Caco-2 (cell line): ENCODE data around the gene GOLGA8J. TPM values are rescaled to one million over a fixed set of nuclear protein-coding genes. Genes with fewer than 3 reads are reported as not detected.

Source experiments
- BruUV-seq: library from RNA; stranded (reverse); fragments of 400-500 nt; replicated peaks from 2 replicates; lab custom pipeline; 2021; lab: Mats Ljungman, UMichigan
- CTCF ChIA-PET: fragments of 300-600 bp; sonication (Branson Sonifier 250); formaldehyde crosslinking; loops from one replicate; lab custom pipeline; 2022; ENCODE audit warnings: antibody characterized with exemption; lab: Charles Lee
- POLR2A ChIA-PET: fragments of 300-600 bp; sonication (Branson Sonifier 250); formaldehyde crosslinking; loops from one replicate; lab custom pipeline; 2022; ENCODE audit warnings: antibody characterized with exemption; lab: Charles Lee
- DNase-seq, 2 experiments: peaks; one replicate each; pipeline versions ENCODE4 v3.0.0 to v3.0.0-alpha.2; 2020 to 2022
- H3K27me3 ChIP-seq: replicated peaks from 2 replicates; pipeline ENCODE4 v1.6.0; 2011; ENCODE audit warnings: low read length; ENCODE audit not compliant: control insufficient read depth, insufficient read depth
- H3K36me3 ChIP-seq: 2 replicates; pipeline ENCODE4 v1.5.1; 2011; ENCODE audit warnings: low read length; ENCODE audit not compliant: control insufficient read depth, insufficient read depth
- H3K4me1 ChIP-seq: fragments of 250-450 bp; sonication (Bioruptor Pico); 2 replicates; pipeline ENCODE4 v1.5.1; 2020; ENCODE audit warnings: mild to moderate bottlenecking
- H3K4me3 ChIP-seq: 2 replicates; pipeline ENCODE4 v1.5.1; 2011; ENCODE audit warnings: low read depth, mild to moderate bottlenecking, control low read depth, low read length
- H3K9me3 ChIP-seq: fragments of 250-450 bp; sonication (Bioruptor Pico); 2 replicates; pipeline ENCODE4 v1.5.1; 2020; ENCODE audit warnings: mild to moderate bottlenecking, moderate library complexity
- H3K27ac Mint-ChIP-seq: one replicate; pipeline ENCODE4 v1.8.0; 2022; ENCODE audit warnings: mixed read lengths; ENCODE audit not compliant: unreplicated experiment
- H3K27me3 Mint-ChIP-seq: one replicate; pipeline ENCODE4 v1.8.0; 2022; ENCODE audit warnings: mixed read lengths; ENCODE audit not compliant: insufficient read depth, unreplicated experiment
- H3K36me3 Mint-ChIP-seq: one replicate; pipeline ENCODE4 v1.8.0; 2022; ENCODE audit warnings: mild to moderate bottlenecking, mixed read lengths; ENCODE audit not compliant: insufficient read depth, unreplicated experiment
- H3K4me1 Mint-ChIP-seq: one replicate; pipeline ENCODE4 v1.8.0; 2022; ENCODE audit warnings: low read depth, mixed read lengths; ENCODE audit not compliant: unreplicated experiment
- H3K4me3 Mint-ChIP-seq: one replicate; pipeline ENCODE4 v1.8.0; 2022; ENCODE audit warnings: mild to moderate bottlenecking, moderate library complexity, mixed read lengths; ENCODE audit not compliant: unreplicated experiment
- H3K9me3 Mint-ChIP-seq: one replicate; pipeline ENCODE4 v1.8.0; 2022; ENCODE audit warnings: mixed read lengths; ENCODE audit not compliant: unreplicated experiment
- intact Hi-C: fragments of 100-400 bp; cut with micrococcal nuclease; formaldehyde crosslinking; loops from one replicate; pipeline ENCODE4 v1.10.0; 2022; ENCODE audit not compliant: unreplicated experiment
- total RNA-seq: library from RNA; stranded (reverse); gene quantifications from 2 replicates; pipeline ENCODE4 v1.2.3, GENCODE V29; 2022
- TF ChIP-seq, protein P1 (sequence below), 2 experiments: fragments of 200-600 bp in 1 of 2; IDR thresholded peaks; 1 replicate in 1 of 2; 2 replicates in 1 of 2; pipeline versions ENCODE4 v1.5.1 to v1.8.0; 2011 to 2022; ENCODE audit warnings: antibody characterized with exemption in 1 of 2, control low read depth in 1 of 2, inconsistent platforms in 1 of 2, low read depth in 1 of 2, low read length in 1 of 2, mild to moderate bottlenecking in 1 of 2, moderate library complexity in 1 of 2; ENCODE audit not compliant: insufficient read depth in 1 of 2, severe bottlenecking in 1 of 2, unreplicated experiment in 1 of 2

GOLGA8J gene
- total RNA-seq, 1 experiment from 2014 or later: not detected

- no peak for DNase-seq
Measured at GRCh38 chr15:30059771-30060170, 23.0 kb upstream of the GOLGA8J start.

GRCh38 chr15:30062881-30063280, 19.9 kb upstream of the GOLGA8J start:
- TF ChIP-seq, protein P1, sequence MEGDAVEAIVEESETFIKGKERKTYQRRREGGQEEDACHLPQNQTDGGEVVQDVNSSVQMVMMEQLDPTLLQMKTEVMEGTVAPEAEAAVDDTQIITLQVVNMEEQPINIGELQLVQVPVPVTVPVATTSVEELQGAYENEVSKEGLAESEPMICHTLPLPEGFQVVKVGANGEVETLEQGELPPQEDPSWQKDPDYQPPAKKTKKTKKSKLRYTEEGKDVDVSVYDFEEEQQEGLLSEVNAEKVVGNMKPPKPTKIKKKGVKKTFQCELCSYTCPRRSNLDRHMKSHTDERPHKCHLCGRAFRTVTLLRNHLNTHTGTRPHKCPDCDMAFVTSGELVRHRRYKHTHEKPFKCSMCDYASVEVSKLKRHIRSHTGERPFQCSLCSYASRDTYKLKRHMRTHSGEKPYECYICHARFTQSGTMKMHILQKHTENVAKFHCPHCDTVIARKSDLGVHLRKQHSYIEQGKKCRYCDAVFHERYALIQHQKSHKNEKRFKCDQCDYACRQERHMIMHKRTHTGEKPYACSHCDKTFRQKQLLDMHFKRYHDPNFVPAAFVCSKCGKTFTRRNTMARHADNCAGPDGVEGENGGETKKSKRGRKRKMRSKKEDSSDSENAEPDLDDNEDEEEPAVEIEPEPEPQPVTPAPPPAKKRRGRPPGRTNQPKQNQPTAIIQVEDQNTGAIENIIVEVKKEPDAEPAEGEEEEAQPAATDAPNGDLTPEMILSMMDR (IDR thresholded peaks at IDR 0.05; ENCODE audit: insufficient read depth in 1 of 2, low read depth in 1 of 2, low read length in 1 of 2, severe bottlenecking in 1 of 2, unreplicated experiment in 1 of 2): no peak
- H3K36me3 ChIP-seq: no peaks in the 10 kb centered on the region
- H3K9me3 ChIP-seq: no peaks in the 10 kb centered on the region; the same call in 1 of the 2 replicates
- Mint-ChIP-seq H3K27me3 (peaks cover 7% of the 10 kb centered on the region), H3K4me3 (no peak overlapping the region), H3K36me3 (no peaks in the 10 kb centered on the region), H3K4me1 (no peaks in the 10 kb centered on the region), H3K27ac (no peak overlapping the region), H3K9me3 (no peaks in the 10 kb centered on the region)
- no peak overlapping the region for H3K4me3 ChIP-seq
- H3K4me1 ChIP-seq: no peaks in the 10 kb centered on the region
- intact Hi-C loops: no loop called here
- CTCF ChIA-PET: interaction anchor here (0.7 kb wide), 1 partner anchor 12 kb away, joined by 3 read pairs; no protein-coding TSS in a partner anchor
- DNase-seq: no peak
- no peaks in the 10 kb centered on the region for H3K27me3 ChIP-seq
- BruUV-seq: no TSS peak
- POLR2A ChIA-PET: no interaction called here

More at GRCh38 chr15:30059771-30060170, 23.0 kb upstream of the GOLGA8J start:
- Mint-ChIP-seq H3K27me3 (peaks cover 6% of the 10 kb centered on the region), H3K27ac (no peak overlapping the region), H3K4me1 (no peaks in the 10 kb centered on the region), H3K9me3 (no peaks in the 10 kb centered on the region), H3K4me3 (no peak overlapping the region), H3K36me3 (no peaks in the 10 kb centered on the region)
- ChIA-PET CTCF (no interaction called here), POLR2A (no interaction called here)
- BruUV-seq: no TSS peak
- Histone ChIP-seq H3K4me3 (no peak overlapping the region), H3K36me3 (no peaks in the 10 kb centered on the region), H3K27me3 (no peaks in the 10 kb centered on the region), H3K9me3 (no peaks in the 10 kb centered on the region), H3K4me1 (no peaks in the 10 kb centered on the region)
- TF ChIP-seq, protein P1 (IDR thresholded peaks at IDR 0.05; ENCODE audit: insufficient read depth in 1 of 2, low read depth in 1 of 2, low read length in 1 of 2, severe bottlenecking in 1 of 2, unreplicated experiment in 1 of 2): no peak
- intact Hi-C loops: no loop called here

DNA sequence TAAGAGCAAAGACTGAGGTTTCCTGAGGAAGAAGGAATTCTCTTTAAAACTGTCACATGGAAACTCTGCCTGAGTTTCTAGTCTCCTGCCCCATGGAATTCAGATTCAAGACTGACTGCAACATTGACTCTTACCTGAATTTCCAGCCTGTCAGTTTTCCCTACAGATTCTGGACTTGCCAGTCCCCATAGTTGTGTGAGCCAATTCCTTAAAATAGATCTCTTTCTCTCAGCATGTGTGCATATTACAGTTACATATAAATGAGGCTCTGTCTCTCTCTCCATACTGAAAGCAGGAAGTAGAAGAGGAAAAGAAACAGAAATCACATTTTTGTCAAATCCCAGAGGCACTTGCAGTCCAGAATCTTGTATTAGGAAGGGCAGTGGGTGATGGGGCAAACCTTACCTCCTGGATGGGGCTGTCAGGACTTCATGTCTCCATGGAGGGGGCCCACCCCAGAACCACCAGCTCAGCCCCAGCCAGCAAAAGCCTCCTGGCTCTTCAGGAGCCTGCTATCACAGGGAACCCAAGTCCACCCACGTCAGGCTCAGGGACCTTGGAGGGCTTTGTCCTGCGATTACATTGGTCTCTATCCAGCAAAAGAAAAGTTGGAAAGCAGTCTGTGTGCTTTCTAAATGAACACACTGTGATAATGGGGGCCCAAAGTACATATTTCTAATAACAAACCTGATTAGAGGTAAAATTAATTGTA, 18.8 kb upstream of the GOLGA8J start:
- Histone ChIP-seq H3K27me3 (no peaks in the 10 kb centered on the region), H3K4me3 (no peak overlapping the region), H3K36me3 (no peaks in the 10 kb centered on the region), H3K9me3 (no peaks in the 10 kb centered on the region; the same call in 1 of the 2 replicates), H3K4me1 (no peaks in the 10 kb centered on the region)
- no peak for DNase-seq
- no peaks in the 10 kb centered on the region for H3K36me3 Mint-ChIP-seq
- H3K27ac Mint-ChIP-seq: no peak overlapping the region
- CTCF ChIA-PET: no interaction called here
- TF ChIP-seq, protein P1 (IDR thresholded peaks at IDR 0.05; ENCODE audit: insufficient read depth in 1 of 2, low read depth in 1 of 2, low read length in 1 of 2, severe bottlenecking in 1 of 2, unreplicated experiment in 1 of 2): no peak
- peaks cover 15% of the 10 kb centered on the region for H3K27me3 Mint-ChIP-seq
- H3K4me1 Mint-ChIP-seq: no peaks in the 10 kb centered on the region
- no peaks in the 10 kb centered on the region for H3K9me3 Mint-ChIP-seq
- no peak overlapping the region for H3K4me3 Mint-ChIP-seq
- POLR2A ChIA-PET: no interaction called here
- intact Hi-C loops: no loop called here
- BruUV-seq: no TSS peak
